Adrenal gland (tissue), 12 donors: Measurements from ENCODE around the gene WHRN. TPM values are rescaled to one million over a fixed set of nuclear protein-coding genes. Genes with fewer than 3 reads are reported as not detected.

Experiments used
- DNase-seq, 7 donors: peaks; one replicate each; pipeline ENCODE4 v3.0.0-alpha.2; 2019 to 2020
- H3K27ac ChIP-seq, 5 donors: fragments of 200-600 bp; sonication (generic) in 4 of 5; 1 replicate in 3 of 5; 2 replicates in 2 of 5; pipeline versions ENCODE4 v1.5.1 to v1.8.0; 2016 to 2020; ENCODE audit warnings: mild to moderate bottlenecking in 1 of 5
- H3K27me3 ChIP-seq: fragments of 200-600 bp; 2 replicates; pipeline ENCODE4 v1.8.0; 2021
- H3K36me3 ChIP-seq, 2 donors: fragments of 200-600 bp; replicated peaks in 1 of 2; 1 replicate in 1 of 2; 2 replicates in 1 of 2; pipeline versions ENCODE4 v1.5.1 to v1.8.0; 2018 to 2022
- H3K4me1 ChIP-seq, 2 donors: fragments of 200-600 bp; replicated peaks in 1 of 2; 1 replicate in 1 of 2; 2 replicates in 1 of 2; pipeline versions ENCODE4 v1.5.1 to v1.8.0; 2018 to 2021
- H3K4me3 ChIP-seq, 4 donors: fragments of 200-600 bp; sonication (generic) in 3 of 4; one replicate each; pipeline ENCODE4 v1.5.1; 2016 to 2018
- H3K9me3 ChIP-seq, 3 donors: fragments of 200-600 bp; sonication (generic) in 1 of 3; replicated peaks in 1 of 3; 1 replicate in 2 of 3; 2 replicates in 1 of 3; pipeline versions ENCODE4 v1.5.1 to v1.8.0; 2016 to 2021
- CTCF ChIP-seq, 6 experiments: fragments of 450-650 bp in 4 of 6; fragments of 200-600 bp in 2 of 6; sonication (generic) in 1 of 6; IDR thresholded peaks; 1 replicate in 5 of 6; 2 replicates in 1 of 6; pipeline versions ENCODE4 v1.5.1 to v1.8.0; 2016 to 2021; ENCODE audit warnings: antibody characterized with exemption in 6 of 6, mild to moderate bottlenecking in 2 of 6, moderate library complexity in 1 of 6
- POLR2A ChIP-seq, 2 donors: fragments of 450-650 bp; IDR thresholded peaks; one replicate each; pipeline ENCODE4 v1.6.1; 2017; ENCODE audit warnings: antibody characterized with exemption in 2 of 2, mild to moderate bottlenecking in 2 of 2, moderate library complexity in 1 of 2
- WGBS, 4 donors: extraction: QIAGEN DNeasy Blood & Tissue Kit in 2 of 4; methylation state at CpG; one replicate each; pipeline versions ENCODE4 v1.1.5 to v1.1.7; 2013 to 2017; 5-methylcytosine and 5-hydroxymethylcytosine counted together
- intact Hi-C, 2 donors: fragments of 100-400 bp; cut with DNase I; formaldehyde crosslinking; loops; one replicate each; pipeline versions ENCODE4 v1.14.1 to v1.15.0; 2022 to 2023
- polyA plus RNA-seq, 3 donors: library from polyadenylated mRNA; stranded (reverse); fragments of 200-250 nt in 2 of 3; fragments of 350-450 nt in 1 of 3; fragmentation: Illumina TruSeq in 1 of 3; extraction: RNeasy Lipid Tissue Mini Kit (QIAGEN cat#74804) in 1 of 3; gene quantifications; one replicate each; pipeline ENCODE4 v1.2.3, GENCODE V29; 2013 to 2014
- total RNA-seq, 9 donors: library from RNA; depleted of rRNA in 4 of 9; stranded (reverse); fragments of >200 nt in 4 of 9; fragments of 120-200 nt in 1 of 9; fragmentation: NEBNext Ultra II Directional in 1 of 9; extraction: Animal tissue kit (Norgen Biotek cat#: 25700) in 1 of 9; gene quantifications; one replicate each; pipeline versions ENCODE4 v1.1.0 to v1.2.4, GENCODE V29; 2013 to 2023
- donor health status: healthy with polysubstance abuse.
- donor health status: Bipolar disorder and iron deficiency.
- donor health status: DM: yes; HTN: yes; CAD: no.
- donor health status: DM: no; HTN: no; CAD: no.
- donor health status: DM: no; HTN: no; CAD: no.
- donor health status: DM: yes; HTN: yes; CAD: no.

The WHRN gene
- total and polyA plus RNA-seq, 12 donors = 33.4 to 359 (median 96.4) TPM

GRCh38 chr9:114371973-114372917, 133.0 kb downstream of the WHRN start:
- no peak for TF ChIP-seq POLR2A (IDR thresholded peaks at IDR 0.05)
- no peak for TF ChIP-seq CTCF (IDR thresholded peaks at IDR 0.05)
- intact Hi-C loops = no loop called here
- Histone ChIP-seq H3K27me3 (no peaks in the 10 kb centered on the region), H3K36me3 (peaks cover 0 to 31% of the 10 kb centered on the region in 2 donors), H3K9me3 (no peaks in the 10 kb centered on the region), H3K4me3 (no peak overlapping the region), H3K27ac (peak overlapping the region in 2 of 5 donors; percentile 59 to 78), H3K4me1 (peaks cover 0 to 17% of the 10 kb centered on the region in 2 donors)
- WGBS, 4 donors = 34 to 54% (median 42%) methylated on average over 8 to 14 of the region's 14 CpGs
- peak in 1 of 7 donors; percentile 32 for DNase-seq

GRCh38 chr9:114371343-114371944, 133.8 kb downstream of the WHRN start:
- Histone ChIP-seq H3K36me3 (peaks cover 0 to 29% of the 10 kb centered on the region in 2 donors), H3K27ac (peak overlapping the region in 1 of 5 donors; percentile 78), H3K9me3 (no peaks in the 10 kb centered on the region), H3K4me3 (no peak overlapping the region), H3K4me1 (peaks cover 0 to 17% of the 10 kb centered on the region in 2 donors), H3K27me3 (no peaks in the 10 kb centered on the region)
- intact Hi-C loops = no loop called here
- no peak for TF ChIP-seq POLR2A (IDR thresholded peaks at IDR 0.05)
- no peak for TF ChIP-seq CTCF (IDR thresholded peaks at IDR 0.05)
- no peak for DNase-seq
- WGBS, 4 donors = 60 to 79% (median 71%) methylated on average over 1 to 7 of the region's 7 CpGs; no CpG with 5 or more reads in 1 of the 4 donors

- H3K4me1 ChIP-seq = peaks cover 0 to 17% of the 10 kb centered on the region in 2 donors
- TF ChIP-seq POLR2A (IDR thresholded peaks at IDR 0.05) (no peak), CTCF (IDR thresholded peaks at IDR 0.05) (no peak)
- no peak overlapping the region for H3K4me3 ChIP-seq
- H3K27me3 ChIP-seq = no peaks in the 10 kb centered on the region
- WGBS, 4 donors = 81 to 92% (median 87%) methylated on average over 4 of the region's 4 CpGs
- no peaks in the 10 kb centered on the region for H3K9me3 ChIP-seq
- H3K27ac ChIP-seq = no peak overlapping the region
- peak in 1 of 7 donors; percentile 4 for DNase-seq
- intact Hi-C loops = no loop called here
- H3K36me3 ChIP-seq = peaks cover 0 to 27% of the 10 kb centered on the region in 2 donors
These were observed 134.3 kb downstream of the WHRN start for GRCh38 chr9:114370968-114371320.

GRCh38 chr9:114370251-114370967, 134.9 kb downstream of the WHRN start:
- peaks cover 0 to 17% of the 10 kb centered on the region in 2 donors for H3K4me1 ChIP-seq
- TF ChIP-seq CTCF (IDR thresholded peaks at IDR 0.05) (no peak), POLR2A (IDR thresholded peaks at IDR 0.05) (no peak)
- no peak overlapping the region for H3K4me3 ChIP-seq
- peaks cover 0 to 27% of the 10 kb centered on the region in 2 donors for H3K36me3 ChIP-seq
- no peaks in the 10 kb centered on the region for H3K27me3 ChIP-seq
- whole genome bisulfite sequencing, 4 donors = 75 to 81% (median 77%) methylated on average over 5 to 6 of the region's 6 CpGs
- DNase-seq = peak in 1 of 7 donors; percentile 4
- intact Hi-C loops = no loop called here
- H3K9me3 ChIP-seq = no peaks in the 10 kb centered on the region
- H3K27ac ChIP-seq = peak overlapping the region in 1 of 5 donors; percentile 13
